Thyroid gland (tissue), 4 donors: ENCODE results near the gene ITPR2. TPM values are rescaled to one million over a fixed set of nuclear protein-coding genes. Genes with fewer than 3 reads are reported as not detected.
A peak's percentile ranks its signal among the peaks of the same experiment; 100 is the strongest.

ENCODE experiments used
- DNase-seq, 2 donors: peaks; one replicate each; pipeline ENCODE4 v3.0.0-alpha.2; 2019
- H3K27ac ChIP-seq, 3 donors: fragments of 200-600 bp; sonication (generic); 1 replicate in 2 of 3; 2 replicates in 1 of 3; pipeline ENCODE4 v1.5.1; 2016 to 2019; ENCODE audit warnings: mild to moderate bottlenecking in 1 of 3, moderate library complexity in 1 of 3
- H3K27me3 ChIP-seq: fragments of 200-600 bp; sonication (generic); one replicate; pipeline ENCODE4 v1.5.1; 2019
- H3K36me3 ChIP-seq, 2 donors: fragments of 200-600 bp; sonication (generic); one replicate each; pipeline ENCODE4 v1.5.1; 2016 to 2019
- H3K4me1 ChIP-seq, 2 donors: fragments of 200-600 bp; sonication (generic); one replicate each; pipeline ENCODE4 v1.5.1; 2017 to 2019
- H3K4me3 ChIP-seq, 3 donors: fragments of 200-600 bp; sonication (generic); replicated peaks in 1 of 3; 1 replicate in 2 of 3; 2 replicates in 1 of 3; pipeline ENCODE4 v1.5.1; 2016; ENCODE audit warnings: mild to moderate bottlenecking in 1 of 3
- H3K9me3 ChIP-seq: fragments of 200-600 bp; sonication (generic); one replicate; pipeline ENCODE4 v1.5.1; 2017
- POLR2A ChIP-seq, 2 donors: fragments of 450-650 bp; IDR thresholded peaks; one replicate each; pipeline ENCODE4 v1.6.1; 2017; ENCODE audit warnings: antibody characterized with exemption in 2 of 2, mild to moderate bottlenecking in 2 of 2, moderate library complexity in 1 of 2
- WGBS, 2 donors: methylation state at CpG; one replicate each; pipeline ENCODE4 v1.1.5; 2017; 5-methylcytosine and 5-hydroxymethylcytosine counted together
- intact Hi-C: fragments of 100-400 bp; cut with DNase I; formaldehyde crosslinking; loops from one replicate; pipeline ENCODE4 v1.15.1; 2023
- total RNA-seq, 4 donors: library from RNA; depleted of rRNA; stranded (reverse); fragments of >200 nt; gene quantifications; one replicate each; pipeline ENCODE4 v1.2.3, GENCODE V29; 2016
- TF ChIP-seq, protein P1 (sequence below), 6 experiments: fragments of 200-600 bp in 3 of 6; fragments of 450-650 bp in 3 of 6; sonication (generic) in 3 of 6; IDR thresholded peaks; one replicate each; pipeline ENCODE4 v1.5.1; 2016 to 2019; ENCODE audit warnings: antibody characterized with exemption in 6 of 6, mild to moderate bottlenecking in 2 of 6, inconsistent platforms in 1 of 6, moderate library complexity in 1 of 6

The ITPR2 gene
- total RNA-seq, 4 donors from 2014 or later, result 24.4 to 39.7 (median 33.7) TPM

DNA sequence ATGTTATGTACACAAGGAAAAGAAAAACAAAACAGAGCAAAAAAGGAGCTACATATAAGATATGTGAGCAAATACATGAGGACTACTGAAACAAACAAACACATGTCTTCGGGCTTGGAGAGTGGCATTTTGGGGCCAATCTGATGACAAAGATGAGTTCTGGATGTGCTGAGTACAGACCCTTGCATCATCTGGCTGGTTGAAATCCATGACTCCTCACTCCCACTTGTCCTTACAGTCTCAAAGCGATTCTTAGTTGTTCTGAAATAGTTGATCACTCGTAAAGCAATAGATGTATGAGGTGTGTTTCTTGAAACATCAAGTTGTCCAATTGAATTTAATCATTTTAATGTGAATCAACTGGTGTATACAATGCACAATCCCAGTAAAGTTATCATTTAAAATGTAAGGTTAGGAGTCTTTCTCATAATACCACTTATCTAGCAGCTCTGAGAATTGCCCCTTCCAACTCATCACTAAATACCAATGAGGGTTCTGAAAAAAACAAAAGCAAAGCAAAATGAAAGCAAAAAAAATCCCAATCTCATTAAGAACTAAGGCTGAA, 136.9 kb downstream of the ITPR2 start:
- 94 to 95% methylated on average over 3 of the region's 3 CpGs for WGBS, 2 donors
- intact Hi-C loops, result no loop called here
- no peak for DNase-seq
- no peak overlapping the region for H3K4me3 ChIP-seq
- TF ChIP-seq, protein P1, sequence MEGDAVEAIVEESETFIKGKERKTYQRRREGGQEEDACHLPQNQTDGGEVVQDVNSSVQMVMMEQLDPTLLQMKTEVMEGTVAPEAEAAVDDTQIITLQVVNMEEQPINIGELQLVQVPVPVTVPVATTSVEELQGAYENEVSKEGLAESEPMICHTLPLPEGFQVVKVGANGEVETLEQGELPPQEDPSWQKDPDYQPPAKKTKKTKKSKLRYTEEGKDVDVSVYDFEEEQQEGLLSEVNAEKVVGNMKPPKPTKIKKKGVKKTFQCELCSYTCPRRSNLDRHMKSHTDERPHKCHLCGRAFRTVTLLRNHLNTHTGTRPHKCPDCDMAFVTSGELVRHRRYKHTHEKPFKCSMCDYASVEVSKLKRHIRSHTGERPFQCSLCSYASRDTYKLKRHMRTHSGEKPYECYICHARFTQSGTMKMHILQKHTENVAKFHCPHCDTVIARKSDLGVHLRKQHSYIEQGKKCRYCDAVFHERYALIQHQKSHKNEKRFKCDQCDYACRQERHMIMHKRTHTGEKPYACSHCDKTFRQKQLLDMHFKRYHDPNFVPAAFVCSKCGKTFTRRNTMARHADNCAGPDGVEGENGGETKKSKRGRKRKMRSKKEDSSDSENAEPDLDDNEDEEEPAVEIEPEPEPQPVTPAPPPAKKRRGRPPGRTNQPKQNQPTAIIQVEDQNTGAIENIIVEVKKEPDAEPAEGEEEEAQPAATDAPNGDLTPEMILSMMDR (IDR thresholded peaks at IDR 0.05), result no peak
- H3K36me3 ChIP-seq, result no peaks in the 10 kb centered on the region
- no peaks in the 10 kb centered on the region for H3K27me3 ChIP-seq
- no peaks in the 10 kb centered on the region for H3K9me3 ChIP-seq
- H3K27ac ChIP-seq, result no peak overlapping the region
- no peaks in the 10 kb centered on the region for H3K4me1 ChIP-seq

DNA sequence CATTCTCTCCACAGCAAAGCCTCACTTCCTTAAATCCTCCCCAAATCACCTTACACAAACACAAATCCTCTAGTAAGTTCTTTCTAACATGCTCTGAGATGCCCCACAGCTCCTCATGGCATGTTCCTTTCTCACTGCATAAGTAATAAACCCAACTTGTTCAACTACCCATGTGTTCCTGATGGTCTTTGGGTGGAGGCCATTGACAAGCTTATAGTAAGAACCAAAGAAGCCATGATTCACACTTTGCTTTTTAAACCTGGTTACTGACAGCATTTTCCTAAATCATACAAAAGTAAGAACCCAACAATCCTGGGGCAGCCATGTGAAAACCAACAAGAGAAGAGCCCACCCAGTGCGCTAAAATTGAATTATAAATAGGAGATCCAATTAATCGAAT, 138.6 kb downstream of the ITPR2 start:
- no peaks in the 10 kb centered on the region for H3K27me3 ChIP-seq
- H3K9me3 ChIP-seq, result no peaks in the 10 kb centered on the region
- H3K27ac ChIP-seq, result no peak overlapping the region
- intact Hi-C loops, result no loop called here
- no peaks in the 10 kb centered on the region for H3K4me1 ChIP-seq
- 96 to 99% methylated on average over 2 of the region's 2 CpGs for WGBS, 2 donors
- TF ChIP-seq POLR2A (IDR thresholded peaks at IDR 0.05), result no peak
- TF ChIP-seq, protein P1 (IDR thresholded peaks at IDR 0.05), result no peak
- no peak for DNase-seq
- no peak overlapping the region for H3K4me3 ChIP-seq
- H3K36me3 ChIP-seq, result no peaks in the 10 kb centered on the region

GRCh38 chr12:26692407-26692806, 140.6 kb downstream of the ITPR2 start:
- 95 to 97% methylated on average over 4 of the region's 4 CpGs for WGBS, 2 donors
- no peaks in the 10 kb centered on the region for H3K27me3 ChIP-seq
- TF ChIP-seq POLR2A (IDR thresholded peaks at IDR 0.05), result no peak
- TF ChIP-seq, protein P1 (IDR thresholded peaks at IDR 0.05), result no peak
- DNase-seq, result no peak
- no peaks in the 10 kb centered on the region for H3K4me1 ChIP-seq
- no peak overlapping the region for H3K4me3 ChIP-seq
- H3K9me3 ChIP-seq, result no peaks in the 10 kb centered on the region
- intact Hi-C loops, result no loop called here
- no peaks in the 10 kb centered on the region for H3K36me3 ChIP-seq
- no peak overlapping the region for H3K27ac ChIP-seq

- Histone ChIP-seq H3K9me3 (no peaks in the 10 kb centered on the region), H3K36me3 (no peaks in the 10 kb centered on the region), H3K4me1 (no peaks in the 10 kb centered on the region), H3K4me3 (no peak overlapping the region), H3K27ac (no peak overlapping the region), H3K27me3 (no peaks in the 10 kb centered on the region)
- TF ChIP-seq POLR2A (IDR thresholded peaks at IDR 0.05), result no peak
- TF ChIP-seq, protein P1 (IDR thresholded peaks at IDR 0.05), result no peak
- intact Hi-C loops, result no loop called here
- DNase-seq, result peak in 1 of 2 donors; percentile 4
- 66 to 73% methylated on average over 15 of the region's 15 CpGs for WGBS, 2 donors
These were observed 141.6 kb downstream of the ITPR2 start for GRCh38 chr12:26691234-26691970.

GRCh38 chr12:26690601-26691000, 142.4 kb downstream of the ITPR2 start:
- H3K27me3 ChIP-seq, result no peaks in the 10 kb centered on the region
- WGBS, 2 donors, result 96 to 97% methylated on average over 1 of the region's 1 CpG

More at GRCh38 chr12:26690601-26691000, 142.4 kb downstream of the ITPR2 start:
- Histone ChIP-seq H3K9me3 (no peaks in the 10 kb centered on the region), H3K4me1 (no peaks in the 10 kb centered on the region), H3K36me3 (no peaks in the 10 kb centered on the region), H3K27ac (no peak overlapping the region), H3K4me3 (no peak overlapping the region)
- TF ChIP-seq POLR2A (IDR thresholded peaks at IDR 0.05), result no peak
- TF ChIP-seq, protein P1 (IDR thresholded peaks at IDR 0.05), result no peak
- DNase-seq, result no peak
- intact Hi-C loops, result no loop called here
